HEK293 (cell line): ENCODE results near the gene GEN1.

Source experiments
- CTCF ChIA-PET: fragments of 350-600 bp; formaldehyde crosslinking; extraction: SDS; loops from one replicate; lab custom pipeline; 2021; ENCODE audit warnings: antibody characterized with exemption; lab: Yijun Ruan, JAX
- POLR2A ChIA-PET: fragments of 300-600 bp; formaldehyde crosslinking; extraction: SDS; loops from one replicate; lab custom pipeline; 2020; ENCODE audit warnings: antibody characterized with exemption, inconsistent platforms; lab: Yijun Ruan, JAX
- H3K27ac ChIP-seq: fragments of 200-500 bp; sonication (Bioruptor generic); 2 replicates; pipeline ENCODE4 v1.5.1; 2014; ENCODE audit warnings: low read depth, low read length, control low read depth, inconsistent platforms; ENCODE audit errors: extremely low read depth
- H3K36me3 ChIP-seq, 2 experiments: fragments of 200-500 bp in 1 of 2; sonication (Bioruptor generic) in 1 of 2; 1 replicate in 1 of 2; 2 replicates in 1 of 2; pipeline ENCODE4 v1.5.1; 2014 to 2017; ENCODE audit warnings: inconsistent platforms in 2 of 2, low read length in 2 of 2; ENCODE audit not compliant: control insufficient read depth in 2 of 2, insufficient read depth in 1 of 2
- H3K4me1 ChIP-seq: fragments of 200-500 bp; sonication (Bioruptor generic); 2 replicates; pipeline ENCODE4 v1.5.1; 2014; ENCODE audit warnings: mild to moderate bottlenecking, low read length, inconsistent platforms; ENCODE audit not compliant: control insufficient read depth, insufficient read depth
- H3K4me3 ChIP-seq: 2 replicates; pipeline ENCODE4 v1.5.1; 2011; ENCODE audit warnings: low read depth, mild to moderate bottlenecking, control low read depth, low read length, moderate library complexity
- H3K9me3 ChIP-seq: fragments of 200-500 bp; sonication (Bioruptor generic); 2 replicates; pipeline ENCODE4 v1.5.1; 2014; ENCODE audit warnings: low read depth, low read length, inconsistent platforms; ENCODE audit not compliant: control insufficient read depth, insufficient read depth
- HOXD13 ChIP-seq: sonication (generic); formaldehyde crosslinking; IDR thresholded peaks from 2 replicates; pipeline ENCODE4 v1.8.0; 2022; ENCODE audit warnings: missing genetic modification reagents, borderline replicate concordance
- SALL2 ChIP-seq: fragments of 450-650 bp; formaldehyde crosslinking; IDR thresholded peaks from 2 replicates; pipeline ENCODE4 v1.5.0; 2017; ENCODE audit warnings: missing biosample characterization, mild to moderate bottlenecking, missing genetic modification characterization, borderline replicate concordance
- SCRT2 ChIP-seq: fragments of 450-650 bp; formaldehyde crosslinking; IDR thresholded peaks from 2 replicates; pipeline ENCODE4 v1.5.1; 2016; ENCODE audit warnings: missing biosample characterization, missing genetic modification characterization
- TRIM28 ChIP-seq: IDR thresholded peaks from 2 replicates; pipeline ENCODE4 v1.6.1; 2011; ENCODE audit warnings: low read length, control low read depth, borderline replicate concordance
- ZBTB17 ChIP-seq: fragments of 450-650 bp; formaldehyde crosslinking; IDR thresholded peaks from 2 replicates; pipeline ENCODE4 v1.5.1; 2016; ENCODE audit warnings: missing biosample characterization, missing genetic modification characterization
- ZBTB21 ChIP-seq: fragments of 450-650 bp; formaldehyde crosslinking; IDR thresholded peaks from 2 replicates; pipeline ENCODE4 v1.5.1; 2017; ENCODE audit warnings: missing biosample characterization, missing genetic modification characterization
- ZFP69B ChIP-seq: fragments of 450-650 bp; formaldehyde crosslinking; IDR thresholded peaks from 2 replicates; pipeline ENCODE4 v1.5.1; 2016; ENCODE audit warnings: missing biosample characterization, missing genetic modification characterization
- ZNF223 ChIP-seq: fragments of 450-650 bp; formaldehyde crosslinking; IDR thresholded peaks from 2 replicates; pipeline ENCODE4 v1.5.1; 2016; ENCODE audit warnings: missing biosample characterization, missing genetic modification characterization
- ZNF24 ChIP-seq: fragments of 450-650 bp; formaldehyde crosslinking; IDR thresholded peaks from 2 replicates; pipeline ENCODE4 v1.5.1; 2016; ENCODE audit warnings: missing biosample characterization, missing genetic modification characterization
- ZNF248 ChIP-seq: fragments of 450-650 bp; formaldehyde crosslinking; IDR thresholded peaks from 2 replicates; pipeline ENCODE4 v1.5.1; 2017; ENCODE audit warnings: missing biosample characterization, missing genetic modification characterization
- ZNF335 ChIP-seq: fragments of 450-650 bp; formaldehyde crosslinking; conservative IDR thresholded peaks from 2 replicates; pipeline ENCODE4 v1.5.1; 2016; ENCODE audit warnings: missing biosample characterization, missing genetic modification characterization
- ZNF341 ChIP-seq: fragments of 450-650 bp; formaldehyde crosslinking; IDR thresholded peaks from 2 replicates; pipeline ENCODE4; 2016; ENCODE audit warnings: low read depth, missing biosample characterization, missing genetic modification characterization
- ZNF426 ChIP-seq: fragments of 450-650 bp; formaldehyde crosslinking; IDR thresholded peaks from 2 replicates; pipeline ENCODE4 v1.5.1; 2017; ENCODE audit warnings: missing biosample characterization, missing genetic modification characterization, mild to moderate bottlenecking, inconsistent platforms, moderate library complexity
- ZNF596 ChIP-seq: fragments of 450-650 bp; IDR thresholded peaks from 2 replicates; pipeline ENCODE4 v1.5.0; 2018; ENCODE audit warnings: missing biosample characterization, mild to moderate bottlenecking, missing genetic modification characterization, moderate library complexity
- ZNF621 ChIP-seq: fragments of 450-650 bp; formaldehyde crosslinking; IDR thresholded peaks from 2 replicates; pipeline ENCODE4 v1.5.1; 2017; ENCODE audit warnings: missing biosample characterization, missing genetic modification characterization
- ZNF658 ChIP-seq: fragments of 450-650 bp; formaldehyde crosslinking; IDR thresholded peaks from 2 replicates; pipeline ENCODE4; 2016; ENCODE audit warnings: missing biosample characterization, missing genetic modification characterization
- ZNF664 ChIP-seq: fragments of 450-650 bp; formaldehyde crosslinking; IDR thresholded peaks from 2 replicates; pipeline ENCODE4 v1.5.1; 2016; ENCODE audit warnings: missing biosample characterization, missing genetic modification characterization
- ZNF707 ChIP-seq: fragments of 450-650 bp; formaldehyde crosslinking; IDR thresholded peaks from 2 replicates; pipeline ENCODE4 v1.5.1; 2016; ENCODE audit warnings: missing biosample characterization, missing genetic modification characterization
- ZNF843 ChIP-seq: fragments of 450-650 bp; formaldehyde crosslinking; IDR thresholded peaks from 2 replicates; pipeline ENCODE4 v1.5.1; 2016; ENCODE audit warnings: missing biosample characterization, missing genetic modification characterization
- TF ChIP-seq, protein P1 (sequence below): fragments of 450-650 bp; formaldehyde crosslinking; IDR thresholded peaks from 2 replicates; pipeline ENCODE4 v1.5.1; 2016; ENCODE audit warnings: missing biosample characterization, missing genetic modification characterization
- TF ChIP-seq, protein P2 (sequence below): fragments of 450-650 bp; formaldehyde crosslinking; IDR thresholded peaks from 2 replicates; pipeline ENCODE4 v1.5.1; 2016; ENCODE audit warnings: missing biosample characterization, missing genetic modification characterization
- TF ChIP-seq, protein P3 (sequence below): fragments of 450-650 bp; formaldehyde crosslinking; optimal IDR thresholded peaks from 2 replicates; pipeline ENCODE3; 2016; ENCODE audit warnings: missing biosample characterization, mild to moderate bottlenecking, missing genetic modification characterization
- TF ChIP-seq, protein P4 (sequence below): fragments of 450-650 bp; formaldehyde crosslinking; IDR thresholded peaks from 2 replicates; pipeline ENCODE4 v1.5.1; 2016; ENCODE audit warnings: missing biosample characterization, missing genetic modification characterization

GEN1 gene, protein sequence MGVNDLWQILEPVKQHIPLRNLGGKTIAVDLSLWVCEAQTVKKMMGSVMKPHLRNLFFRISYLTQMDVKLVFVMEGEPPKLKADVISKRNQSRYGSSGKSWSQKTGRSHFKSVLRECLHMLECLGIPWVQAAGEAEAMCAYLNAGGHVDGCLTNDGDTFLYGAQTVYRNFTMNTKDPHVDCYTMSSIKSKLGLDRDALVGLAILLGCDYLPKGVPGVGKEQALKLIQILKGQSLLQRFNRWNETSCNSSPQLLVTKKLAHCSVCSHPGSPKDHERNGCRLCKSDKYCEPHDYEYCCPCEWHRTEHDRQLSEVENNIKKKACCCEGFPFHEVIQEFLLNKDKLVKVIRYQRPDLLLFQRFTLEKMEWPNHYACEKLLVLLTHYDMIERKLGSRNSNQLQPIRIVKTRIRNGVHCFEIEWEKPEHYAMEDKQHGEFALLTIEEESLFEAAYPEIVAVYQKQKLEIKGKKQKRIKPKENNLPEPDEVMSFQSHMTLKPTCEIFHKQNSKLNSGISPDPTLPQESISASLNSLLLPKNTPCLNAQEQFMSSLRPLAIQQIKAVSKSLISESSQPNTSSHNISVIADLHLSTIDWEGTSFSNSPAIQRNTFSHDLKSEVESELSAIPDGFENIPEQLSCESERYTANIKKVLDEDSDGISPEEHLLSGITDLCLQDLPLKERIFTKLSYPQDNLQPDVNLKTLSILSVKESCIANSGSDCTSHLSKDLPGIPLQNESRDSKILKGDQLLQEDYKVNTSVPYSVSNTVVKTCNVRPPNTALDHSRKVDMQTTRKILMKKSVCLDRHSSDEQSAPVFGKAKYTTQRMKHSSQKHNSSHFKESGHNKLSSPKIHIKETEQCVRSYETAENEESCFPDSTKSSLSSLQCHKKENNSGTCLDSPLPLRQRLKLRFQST

DNA sequence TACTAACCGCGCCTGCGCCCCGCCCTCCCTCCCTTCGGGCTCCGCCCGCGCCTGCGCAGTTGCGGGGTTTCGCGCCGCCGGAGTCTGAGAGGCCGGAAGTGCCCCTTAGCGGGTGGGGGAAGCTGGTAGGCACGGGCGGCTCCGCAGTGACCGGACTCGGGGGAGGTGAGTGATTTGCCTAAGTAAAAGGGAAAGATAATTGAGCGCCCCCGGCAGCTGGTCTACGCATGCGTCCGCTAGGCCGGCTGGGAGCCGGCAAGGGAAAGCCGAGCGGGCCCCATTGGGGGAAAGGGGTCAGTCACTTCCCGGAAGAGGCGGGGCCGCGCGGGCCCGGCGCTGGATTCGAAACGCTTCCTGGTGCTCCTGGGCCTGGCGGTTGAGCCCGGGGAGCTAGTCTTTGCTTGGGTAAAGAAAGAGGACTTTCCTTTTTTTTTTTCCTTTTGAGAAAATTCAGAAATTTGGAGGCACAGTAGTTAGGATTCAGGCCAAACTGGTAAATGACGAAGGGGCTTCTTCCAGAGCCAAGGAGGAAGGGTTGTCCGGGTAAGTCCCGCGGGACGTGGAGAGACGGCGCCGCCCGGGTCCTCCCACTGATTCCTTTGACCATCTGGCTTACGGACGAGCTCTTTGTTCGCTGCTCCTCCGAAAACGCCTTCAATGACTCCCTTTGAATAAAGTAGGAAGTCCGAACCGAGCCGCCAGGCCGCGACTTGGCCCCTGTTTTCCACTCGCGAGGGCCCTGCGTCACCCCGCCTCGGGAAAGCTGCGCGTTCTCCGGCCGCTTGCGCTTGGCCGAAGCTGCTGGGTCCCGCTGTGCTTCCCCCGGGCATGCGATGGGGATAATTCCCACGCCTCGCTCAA is at the start of gene GEN1, which contains the start of gene SMC6:
Gene GEN1 (plus strand): TSS at position 336 of the 861 bp plus-strand sequence. CDS start 5,806 bp downstream, outside the sequence.
Gene SMC6 (minus strand): TSS at position 8 of the 861 bp plus-strand sequence. CDS start 7,864 bp downstream, outside the sequence.
- Histone ChIP-seq H3K9me3 (no peaks in the 10 kb centered on the region), H3K36me3 (no peaks in the 10 kb centered on the region; a peak in 1 of 3 replicates), H3K4me1 (peaks cover 16% of the 10 kb centered on the region; the same call in 1 of the 2 replicates), H3K4me3 (peak within 1 kb of the TSS; percentile 68), H3K27ac (peak within 1 kb of the TSS; percentile 95)
- POLR2A ChIA-PET: interaction anchor here (0.6 to 1.5 kb wide), 11 partner anchors 12 to 944 kb away, joined by 3 to 9 read pairs (median 4); no protein-coding TSS in a partner anchor
- CTCF ChIA-PET: interaction anchor here (0.7 to 1.3 kb wide), 5 partner anchors 10 to 270 kb away, joined by 3 to 8 read pairs (median 4); no protein-coding TSS in a partner anchor
- no peak for TF ChIP-seq ZNF24 (tag by site-specific recombination)
- TF ChIP-seq ZFP69B: no peak
- TF ChIP-seq ZNF658 (tag by site-specific recombination): no peak
- TF ChIP-seq ZNF426 (tag by site-specific recombination): no peak
- no peak for TF ChIP-seq HOXD13
- TF ChIP-seq ZBTB17: peak; percentile 70
- no peak for TF ChIP-seq TRIM28
- peak; percentile 58; the same call in 1 of the 2 replicates for TF ChIP-seq ZNF335 (tag by site-specific recombination)
- TF ChIP-seq, protein P1, sequence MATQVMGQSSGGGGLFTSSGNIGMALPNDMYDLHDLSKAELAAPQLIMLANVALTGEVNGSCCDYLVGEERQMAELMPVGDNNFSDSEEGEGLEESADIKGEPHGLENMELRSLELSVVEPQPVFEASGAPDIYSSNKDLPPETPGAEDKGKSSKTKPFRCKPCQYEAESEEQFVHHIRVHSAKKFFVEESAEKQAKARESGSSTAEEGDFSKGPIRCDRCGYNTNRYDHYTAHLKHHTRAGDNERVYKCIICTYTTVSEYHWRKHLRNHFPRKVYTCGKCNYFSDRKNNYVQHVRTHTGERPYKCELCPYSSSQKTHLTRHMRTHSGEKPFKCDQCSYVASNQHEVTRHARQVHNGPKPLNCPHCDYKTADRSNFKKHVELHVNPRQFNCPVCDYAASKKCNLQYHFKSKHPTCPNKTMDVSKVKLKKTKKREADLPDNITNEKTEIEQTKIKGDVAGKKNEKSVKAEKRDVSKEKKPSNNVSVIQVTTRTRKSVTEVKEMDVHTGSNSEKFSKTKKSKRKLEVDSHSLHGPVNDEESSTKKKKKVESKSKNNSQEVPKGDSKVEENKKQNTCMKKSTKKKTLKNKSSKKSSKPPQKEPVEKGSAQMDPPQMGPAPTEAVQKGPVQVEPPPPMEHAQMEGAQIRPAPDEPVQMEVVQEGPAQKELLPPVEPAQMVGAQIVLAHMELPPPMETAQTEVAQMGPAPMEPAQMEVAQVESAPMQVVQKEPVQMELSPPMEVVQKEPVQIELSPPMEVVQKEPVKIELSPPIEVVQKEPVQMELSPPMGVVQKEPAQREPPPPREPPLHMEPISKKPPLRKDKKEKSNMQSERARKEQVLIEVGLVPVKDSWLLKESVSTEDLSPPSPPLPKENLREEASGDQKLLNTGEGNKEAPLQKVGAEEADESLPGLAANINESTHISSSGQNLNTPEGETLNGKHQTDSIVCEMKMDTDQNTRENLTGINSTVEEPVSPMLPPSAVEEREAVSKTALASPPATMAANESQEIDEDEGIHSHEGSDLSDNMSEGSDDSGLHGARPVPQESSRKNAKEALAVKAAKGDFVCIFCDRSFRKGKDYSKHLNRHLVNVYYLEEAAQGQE: 0 out of 2 replicates have a peak, but pooled peaks have one; percentile 17
- no peak for TF ChIP-seq SCRT2
- TF ChIP-seq, protein P2, sequence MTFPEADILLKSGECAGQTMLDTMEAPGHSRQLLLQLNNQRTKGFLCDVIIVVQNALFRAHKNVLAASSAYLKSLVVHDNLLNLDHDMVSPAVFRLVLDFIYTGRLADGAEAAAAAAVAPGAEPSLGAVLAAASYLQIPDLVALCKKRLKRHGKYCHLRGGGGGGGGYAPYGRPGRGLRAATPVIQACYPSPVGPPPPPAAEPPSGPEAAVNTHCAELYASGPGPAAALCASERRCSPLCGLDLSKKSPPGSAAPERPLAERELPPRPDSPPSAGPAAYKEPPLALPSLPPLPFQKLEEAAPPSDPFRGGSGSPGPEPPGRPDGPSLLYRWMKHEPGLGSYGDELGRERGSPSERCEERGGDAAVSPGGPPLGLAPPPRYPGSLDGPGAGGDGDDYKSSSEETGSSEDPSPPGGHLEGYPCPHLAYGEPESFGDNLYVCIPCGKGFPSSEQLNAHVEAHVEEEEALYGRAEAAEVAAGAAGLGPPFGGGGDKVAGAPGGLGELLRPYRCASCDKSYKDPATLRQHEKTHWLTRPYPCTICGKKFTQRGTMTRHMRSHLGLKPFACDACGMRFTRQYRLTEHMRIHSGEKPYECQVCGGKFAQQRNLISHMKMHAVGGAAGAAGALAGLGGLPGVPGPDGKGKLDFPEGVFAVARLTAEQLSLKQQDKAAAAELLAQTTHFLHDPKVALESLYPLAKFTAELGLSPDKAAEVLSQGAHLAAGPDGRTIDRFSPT: peak; percentile 72; the same call in 1 of the 2 replicates
- peak; percentile 65 for TF ChIP-seq ZNF341 (tag by site-specific recombination)
- TF ChIP-seq ZNF707 (tag by site-specific recombination): no peak
- no peak for TF ChIP-seq ZNF843 (tag by site-specific recombination)
- no peak for TF ChIP-seq ZNF248 (tag by site-specific recombination)
- TF ChIP-seq ZNF621 (tag by site-specific recombination): no peak
- no peak for TF ChIP-seq ZNF664
- no peak for TF ChIP-seq SALL2 (tag by site-specific recombination)
- TF ChIP-seq ZNF596 (tag by site-specific recombination): no peak
- no peak for TF ChIP-seq ZNF223 (tag by site-specific recombination)
- TF ChIP-seq ZBTB21 (tag by site-specific recombination): no peak
- TF ChIP-seq, protein P3, sequence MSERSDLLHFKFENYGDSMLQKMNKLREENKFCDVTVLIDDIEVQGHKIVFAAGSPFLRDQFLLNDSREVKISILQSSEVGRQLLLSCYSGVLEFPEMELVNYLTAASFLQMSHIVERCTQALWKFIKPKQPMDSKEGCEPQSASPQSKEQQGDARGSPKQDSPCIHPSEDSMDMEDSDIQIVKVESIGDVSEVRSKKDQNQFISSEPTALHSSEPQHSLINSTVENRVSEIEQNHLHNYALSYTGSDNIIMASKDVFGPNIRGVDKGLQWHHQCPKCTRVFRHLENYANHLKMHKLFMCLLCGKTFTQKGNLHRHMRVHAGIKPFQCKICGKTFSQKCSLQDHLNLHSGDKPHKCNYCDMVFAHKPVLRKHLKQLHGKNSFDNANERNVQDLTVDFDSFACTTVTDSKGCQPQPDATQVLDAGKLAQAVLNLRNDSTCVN (tag by site-specific recombination): peak; percentile 46
- TF ChIP-seq, protein P4, sequence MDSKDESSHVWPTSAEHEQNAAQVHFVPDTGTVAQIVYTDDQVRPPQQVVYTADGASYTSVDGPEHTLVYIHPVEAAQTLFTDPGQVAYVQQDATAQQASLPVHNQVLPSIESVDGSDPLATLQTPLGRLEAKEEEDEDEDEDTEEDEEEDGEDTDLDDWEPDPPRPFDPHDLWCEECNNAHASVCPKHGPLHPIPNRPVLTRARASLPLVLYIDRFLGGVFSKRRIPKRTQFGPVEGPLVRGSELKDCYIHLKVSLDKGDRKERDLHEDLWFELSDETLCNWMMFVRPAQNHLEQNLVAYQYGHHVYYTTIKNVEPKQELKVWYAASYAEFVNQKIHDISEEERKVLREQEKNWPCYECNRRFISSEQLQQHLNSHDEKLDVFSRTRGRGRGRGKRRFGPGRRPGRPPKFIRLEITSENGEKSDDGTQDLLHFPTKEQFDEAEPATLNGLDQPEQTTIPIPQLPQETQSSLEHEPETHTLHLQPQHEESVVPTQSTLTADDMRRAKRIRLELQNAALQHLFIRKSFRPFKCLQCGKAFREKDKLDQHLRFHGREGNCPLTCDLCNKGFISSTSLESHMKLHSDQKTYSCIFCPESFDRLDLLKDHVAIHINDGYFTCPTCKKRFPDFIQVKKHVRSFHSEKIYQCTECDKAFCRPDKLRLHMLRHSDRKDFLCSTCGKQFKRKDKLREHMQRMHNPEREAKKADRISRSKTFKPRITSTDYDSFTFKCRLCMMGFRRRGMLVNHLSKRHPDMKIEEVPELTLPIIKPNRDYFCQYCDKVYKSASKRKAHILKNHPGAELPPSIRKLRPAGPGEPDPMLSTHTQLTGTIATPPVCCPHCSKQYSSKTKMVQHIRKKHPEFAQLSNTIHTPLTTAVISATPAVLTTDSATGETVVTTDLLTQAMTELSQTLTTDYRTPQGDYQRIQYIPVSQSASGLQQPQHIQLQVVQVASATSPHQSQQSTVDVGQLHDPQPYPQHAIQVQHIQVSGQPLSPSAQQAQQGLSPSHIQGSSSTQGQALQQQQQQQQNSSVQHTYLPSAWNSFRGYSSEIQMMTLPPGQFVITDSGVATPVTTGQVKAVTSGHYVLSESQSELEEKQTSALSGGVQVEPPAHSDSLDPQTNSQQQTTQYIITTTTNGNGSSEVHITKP (tag by site-specific recombination): no peak
